ENCODE measurements around the gene SPEN. TPM values are rescaled to one million over a fixed set of nuclear protein-coding genes. Genes with fewer than 3 reads are reported as not detected.
A peak's percentile ranks its signal among the peaks of the same experiment; 100 is the strongest.

The SPEN gene
- total and polyA plus RNA-seq, 9 of the 15 experiments (the other 6 are each of a cell fraction or from before 2014, with no cell fraction given) = 5.7 to 87.5 (median 27.2) TPM

DNA sequence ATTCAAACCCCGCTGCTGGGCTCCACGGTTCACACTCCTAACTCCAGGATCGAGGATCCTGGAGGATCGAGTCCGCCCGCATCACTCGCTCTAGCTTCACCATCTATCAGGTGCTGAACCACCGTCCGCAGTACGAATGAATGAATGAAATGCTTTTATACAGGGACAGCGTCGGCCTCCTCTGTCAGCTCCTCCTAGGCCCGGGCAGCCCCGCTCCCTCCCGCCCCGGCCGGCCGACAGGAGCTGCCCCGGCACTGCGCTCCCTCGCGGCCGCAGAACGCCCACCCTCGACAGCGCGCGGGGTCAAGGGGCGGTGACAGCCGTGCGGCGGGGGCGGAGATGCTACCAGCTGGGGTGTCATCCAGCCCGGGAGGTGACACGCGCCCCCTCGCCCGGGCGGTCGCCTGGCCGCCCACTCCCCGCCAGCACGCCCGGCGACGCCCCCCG lies 127.9 kb downstream of the SPEN start (continued):
- TF ChIP-seq, protein P1, sequence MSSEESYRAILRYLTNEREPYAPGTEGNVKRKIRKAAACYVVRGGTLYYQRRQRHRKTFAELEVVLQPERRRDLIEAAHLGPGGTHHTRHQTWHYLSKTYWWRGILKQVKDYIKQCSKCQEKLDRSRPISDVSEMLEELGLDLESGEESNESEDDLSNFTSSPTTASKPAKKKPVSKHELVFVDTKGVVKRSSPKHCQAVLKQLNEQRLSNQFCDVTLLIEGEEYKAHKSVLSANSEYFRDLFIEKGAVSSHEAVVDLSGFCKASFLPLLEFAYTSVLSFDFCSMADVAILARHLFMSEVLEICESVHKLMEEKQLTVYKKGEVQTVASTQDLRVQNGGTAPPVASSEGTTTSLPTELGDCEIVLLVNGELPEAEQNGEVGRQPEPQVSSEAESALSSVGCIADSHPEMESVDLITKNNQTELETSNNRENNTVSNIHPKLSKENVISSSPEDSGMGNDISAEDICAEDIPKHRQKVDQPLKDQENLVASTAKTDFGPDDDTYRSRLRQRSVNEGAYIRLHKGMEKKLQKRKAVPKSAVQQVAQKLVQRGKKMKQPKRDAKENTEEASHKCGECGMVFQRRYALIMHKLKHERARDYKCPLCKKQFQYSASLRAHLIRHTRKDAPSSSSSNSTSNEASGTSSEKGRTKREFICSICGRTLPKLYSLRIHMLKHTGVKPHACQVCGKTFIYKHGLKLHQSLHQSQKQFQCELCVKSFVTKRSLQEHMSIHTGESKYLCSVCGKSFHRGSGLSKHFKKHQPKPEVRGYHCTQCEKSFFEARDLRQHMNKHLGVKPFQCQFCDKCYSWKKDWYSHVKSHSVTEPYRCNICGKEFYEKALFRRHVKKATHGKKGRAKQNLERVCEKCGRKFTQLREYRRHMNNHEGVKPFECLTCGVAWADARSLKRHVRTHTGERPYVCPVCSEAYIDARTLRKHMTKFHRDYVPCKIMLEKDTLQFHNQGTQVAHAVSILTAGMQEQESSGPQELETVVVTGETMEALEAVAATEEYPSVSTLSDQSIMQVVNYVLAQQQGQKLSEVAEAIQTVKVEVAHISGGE (CRISPR knock-in tag; IDR thresholded peaks at IDR 0.05) = no peak
- TF ChIP-seq MYBL2 (IDR thresholded peaks at IDR 0.05; ENCODE audit: low read depth) (no peak), MYBL2 (CRISPR knock-in tag; IDR thresholded peaks at IDR 0.05; ENCODE audit: borderline replicate concordance) (no peak), ATF7 (IDR thresholded peaks at IDR 0.05) (no peak), TAF9B (IDR thresholded peaks at IDR 0.05; ENCODE audit: partially characterized antibody) (no peak), SRSF1 (IDR thresholded peaks at IDR 0.05; ENCODE audit: low read depth, low read length) (no peak), RFX7 (CRISPR knock-in tag; IDR thresholded peaks at IDR 0.05) (no peak), POLR2H (tag; IDR thresholded peaks at IDR 0.05; ENCODE audit: low read depth) (no peak), MED1 (CRISPR knock-in tag; IDR thresholded peaks at IDR 0.05; ENCODE audit: borderline replicate concordance) (no peak), CSDE1 (IDR thresholded peaks at IDR 0.05) (no peak), NBN (IDR thresholded peaks at IDR 0.05; ENCODE audit: low read depth) (no peak), NR4A1 (CRISPR knock-in tag; IDR thresholded peaks at IDR 0.05) (no peak), NR4A1 (tag; IDR thresholded peaks at IDR 0.05) (no peak), CBFB (CRISPR knock-in tag; IDR thresholded peaks at IDR 0.05) (no peak), KHSRP (IDR thresholded peaks at IDR 0.05) (no peak), HCFC1 (IDR thresholded peaks at IDR 0.05; ENCODE audit: low read depth, low read length) (peak; percentile 23; the same call in 1 of the 2 replicates), ZKSCAN3 (CRISPR knock-in tag; IDR thresholded peaks at IDR 0.05) (no peak), ZNF551 (CRISPR knock-in tag; IDR thresholded peaks at IDR 0.05) (no peak), RB1 (IDR thresholded peaks at IDR 0.05; ENCODE audit: low read depth) (peak; percentile 29; the same call in 1 of the 2 replicates)
- TF ChIP-seq, protein P2, sequence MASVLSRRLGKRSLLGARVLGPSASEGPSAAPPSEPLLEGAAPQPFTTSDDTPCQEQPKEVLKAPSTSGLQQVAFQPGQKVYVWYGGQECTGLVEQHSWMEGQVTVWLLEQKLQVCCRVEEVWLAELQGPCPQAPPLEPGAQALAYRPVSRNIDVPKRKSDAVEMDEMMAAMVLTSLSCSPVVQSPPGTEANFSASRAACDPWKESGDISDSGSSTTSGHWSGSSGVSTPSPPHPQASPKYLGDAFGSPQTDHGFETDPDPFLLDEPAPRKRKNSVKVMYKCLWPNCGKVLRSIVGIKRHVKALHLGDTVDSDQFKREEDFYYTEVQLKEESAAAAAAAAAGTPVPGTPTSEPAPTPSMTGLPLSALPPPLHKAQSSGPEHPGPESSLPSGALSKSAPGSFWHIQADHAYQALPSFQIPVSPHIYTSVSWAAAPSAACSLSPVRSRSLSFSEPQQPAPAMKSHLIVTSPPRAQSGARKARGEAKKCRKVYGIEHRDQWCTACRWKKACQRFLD (CRISPR knock-in tag; IDR thresholded peaks at IDR 0.05) = peak; percentile 75; the same call in 1 of the 2 replicates
- TF ChIP-seq, protein P3, sequence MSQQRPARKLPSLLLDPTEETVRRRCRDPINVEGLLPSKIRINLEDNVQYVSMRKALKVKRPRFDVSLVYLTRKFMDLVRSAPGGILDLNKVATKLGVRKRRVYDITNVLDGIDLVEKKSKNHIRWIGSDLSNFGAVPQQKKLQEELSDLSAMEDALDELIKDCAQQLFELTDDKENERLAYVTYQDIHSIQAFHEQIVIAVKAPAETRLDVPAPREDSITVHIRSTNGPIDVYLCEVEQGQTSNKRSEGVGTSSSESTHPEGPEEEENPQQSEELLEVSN (IDR thresholded peaks at IDR 0.05; ENCODE audit: borderline replicate concordance in 1 of 2, extremely low read depth in 1 of 2, insufficient read depth in 1 of 2, insufficient read length in 1 of 2, low read depth in 1 of 2, low read length in 1 of 2, poor library complexity in 1 of 2, severe bottlenecking in 1 of 2) = peak; percentile 26 to 87
- TF ChIP-seq, protein P4, sequence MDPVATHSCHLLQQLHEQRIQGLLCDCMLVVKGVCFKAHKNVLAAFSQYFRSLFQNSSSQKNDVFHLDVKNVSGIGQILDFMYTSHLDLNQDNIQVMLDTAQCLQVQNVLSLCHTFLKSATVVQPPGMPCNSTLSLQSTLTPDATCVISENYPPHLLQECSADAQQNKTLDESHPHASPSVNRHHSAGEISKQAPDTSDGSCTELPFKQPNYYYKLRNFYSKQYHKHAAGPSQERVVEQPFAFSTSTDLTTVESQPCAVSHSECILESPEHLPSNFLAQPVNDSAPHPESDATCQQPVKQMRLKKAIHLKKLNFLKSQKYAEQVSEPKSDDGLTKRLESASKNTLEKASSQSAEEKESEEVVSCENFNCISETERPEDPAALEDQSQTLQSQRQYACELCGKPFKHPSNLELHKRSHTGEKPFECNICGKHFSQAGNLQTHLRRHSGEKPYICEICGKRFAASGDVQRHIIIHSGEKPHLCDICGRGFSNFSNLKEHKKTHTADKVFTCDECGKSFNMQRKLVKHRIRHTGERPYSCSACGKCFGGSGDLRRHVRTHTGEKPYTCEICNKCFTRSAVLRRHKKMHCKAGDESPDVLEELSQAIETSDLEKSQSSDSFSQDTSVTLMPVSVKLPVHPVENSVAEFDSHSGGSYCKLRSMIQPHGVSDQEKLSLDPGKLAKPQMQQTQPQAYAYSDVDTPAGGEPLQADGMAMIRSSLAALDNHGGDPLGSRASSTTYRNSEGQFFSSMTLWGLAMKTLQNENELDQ (CRISPR knock-in tag; IDR thresholded peaks at IDR 0.05; ENCODE audit: borderline replicate concordance) = no peak

Measured in K562 (cell line).